Keratinocyte (primary cell): ENCODE measurements around the gene KEAP1. TPM values are rescaled to one million over a fixed set of nuclear protein-coding genes. Genes with fewer than 3 reads are reported as not detected.

Experiments used
- DNase-seq: peaks from one replicate; pipeline ENCODE4 v3.0.0-alpha.2; 2011; ENCODE audit warnings: low read depth, missing footprints, low spot score
- FAIRE-seq: peaks from 2 replicates; lab custom pipeline; 2011; peaks lifted over from hg19 to GRCh38; lab: Jason Lieb, UNC
- H2AFZ ChIP-seq: 2 replicates; pipeline ENCODE4 v1.6.0; 2012; ENCODE audit warnings: low read length, control low read depth, inconsistent platforms; ENCODE audit not compliant: control insufficient read depth
- H3K27ac ChIP-seq: 2 replicates; pipeline ENCODE4 v1.5.1; 2011; ENCODE audit warnings: low read length; ENCODE audit not compliant: control insufficient read depth, insufficient read depth
- H3K27me3 ChIP-seq: 3 replicates; pipeline ENCODE4 v1.6.0; 2011; ENCODE audit warnings: low read length; ENCODE audit not compliant: control insufficient read depth, insufficient read depth; ENCODE audit errors: extremely low read depth
- H3K36me3 ChIP-seq, 2 experiments: 2 replicates in 1 of 2; 3 replicates in 1 of 2; pipeline ENCODE4 v1.5.1; 2011; ENCODE audit warnings: low read length in 2 of 2, mild to moderate bottlenecking in 1 of 2; ENCODE audit not compliant: control insufficient read depth in 2 of 2, insufficient read depth in 2 of 2; ENCODE audit errors: extremely low read depth in 1 of 2
- H3K4me1 ChIP-seq: 3 replicates; pipeline ENCODE4 v1.5.1; 2011; ENCODE audit warnings: low read length; ENCODE audit not compliant: control insufficient read depth, insufficient read depth; ENCODE audit errors: extremely low read depth
- H3K4me2 ChIP-seq: 3 replicates; pipeline ENCODE4 v1.6.0; 2011; ENCODE audit warnings: low read depth, low read length; ENCODE audit not compliant: control insufficient read depth, insufficient read depth; ENCODE audit errors: extremely low read depth
- H3K4me3 ChIP-seq, 3 experiments: fragments of 200-600 bp in 1 of 3; sonication (generic) in 1 of 3; 2 replicates in 2 of 3; 3 replicates in 1 of 3; pipeline ENCODE4 v1.5.1; 2011 to 2016; ENCODE audit warnings: low read length in 3 of 3, mild to moderate bottlenecking in 3 of 3, control low read depth in 2 of 3, inconsistent platforms in 1 of 3, low read depth in 1 of 3, mixed read lengths in 1 of 3, mixed run types in 1 of 3, moderate library complexity in 1 of 3; ENCODE audit not compliant: control insufficient read depth in 2 of 3, insufficient read depth in 2 of 3; ENCODE audit errors: extremely low read depth in 1 of 3
- H3K79me2 ChIP-seq: 2 replicates; pipeline ENCODE4 v1.6.0; 2012; ENCODE audit warnings: low read length; ENCODE audit not compliant: control insufficient read depth, insufficient read depth
- H3K9ac ChIP-seq: 3 replicates; pipeline ENCODE4 v1.6.0; 2011; ENCODE audit warnings: low read length; ENCODE audit not compliant: control insufficient read depth, insufficient read depth; ENCODE audit errors: extremely low read depth
- H3K9me1 ChIP-seq: 3 replicates; pipeline ENCODE4 v1.6.0; 2011; ENCODE audit warnings: low read length; ENCODE audit not compliant: control insufficient read depth, insufficient read depth; ENCODE audit errors: extremely low read depth
- H3K9me3 ChIP-seq: 2 replicates; pipeline ENCODE4 v1.5.1; 2012; ENCODE audit warnings: low read depth, low read length; ENCODE audit not compliant: control insufficient read depth
- H4K20me1 ChIP-seq: 3 replicates; pipeline ENCODE4 v1.6.0; 2011; ENCODE audit warnings: low read length; ENCODE audit not compliant: control insufficient read depth, insufficient read depth; ENCODE audit errors: extremely low read depth
- EZH2 ChIP-seq: IDR thresholded peaks from one replicate; pipeline ENCODE4 v1.6.1; 2012; ENCODE audit warnings: inconsistent platforms, mild to moderate bottlenecking, low read length, moderate library complexity
- dilution Hi-C: fragments of 300-500 bp; cut with MboI; formaldehyde crosslinking; loops from one replicate; pipeline ENCODE4 v1.7.0; 2020; ENCODE audit warnings: low sequenced_read_pairs; ENCODE audit not compliant: extremely low pct_ligation_motif_present
- polyA plus RNA-seq, 5 experiments: library from polyadenylated mRNA; depleted of rRNA in 3 of 5; stranded (reverse) in 3 of 5; stranded (forward) in 1 of 5; unstranded in 1 of 5; fragments of >200 nt; gene quantifications; 1 replicate in 1 of 5; 2 replicates in 3 of 5; 3 replicates in 1 of 5; pipeline versions ENCODE4 v1.2.1 to v1.2.3, GENCODE V29; 2011 to 2012; ENCODE audit warnings: missing spikeins in 2 of 5, low read depth in 1 of 5, low replicate concordance in 1 of 5
- TF ChIP-seq, protein P1 (sequence below), 3 experiments: IDR thresholded peaks in 1 of 3; conservative IDR thresholded peaks in 1 of 3; optimal IDR thresholded peaks in 1 of 3; 2 replicates in 2 of 3; 3 replicates in 1 of 3; pipeline versions ENCODE3 to v1.5.1; 2011; ENCODE audit warnings: low read length in 3 of 3, mild to moderate bottlenecking in 3 of 3, moderate library complexity in 2 of 3, control low read depth in 1 of 3, inconsistent platforms in 1 of 3; ENCODE audit not compliant: insufficient read depth in 2 of 3; ENCODE audit errors: extremely low read depth in 1 of 3

KEAP1 gene
- polyA plus RNA-seq, 1 donor (not counting 4 experiments of a cell fraction or from before 2014, with no cell fraction given), result 29.6 TPM

DNA sequence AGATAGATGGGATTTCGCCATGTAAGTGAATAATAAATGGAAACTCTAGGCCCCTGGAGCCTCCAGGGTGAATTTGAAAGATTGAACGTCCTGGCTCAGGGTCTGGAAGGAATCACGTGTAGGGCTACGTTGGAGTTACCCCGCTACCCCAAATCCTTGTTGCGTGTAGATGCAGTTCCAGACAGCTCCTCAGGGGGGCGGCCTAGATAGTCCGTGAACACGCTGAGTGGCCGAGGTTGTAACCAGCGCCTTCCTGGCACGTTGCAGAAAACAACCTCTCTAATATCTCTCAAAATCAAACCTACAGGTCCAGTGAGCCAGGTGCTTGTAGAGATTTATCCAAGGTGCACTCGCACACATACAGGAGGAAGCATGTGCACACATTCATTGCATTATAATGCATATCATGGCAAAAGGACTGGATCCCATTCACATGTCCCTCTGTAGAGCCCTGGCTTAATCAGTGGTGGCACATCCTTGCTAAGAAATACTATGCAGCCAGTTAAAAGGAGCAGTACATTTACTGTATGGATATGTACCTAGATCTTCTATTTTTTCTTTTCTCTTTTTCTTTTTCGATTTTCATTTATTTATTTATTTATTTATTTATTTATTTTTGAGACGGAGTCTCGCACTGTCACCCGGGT is 2.5 kb upstream of the KEAP1 start:
- H3K4me3 ChIP-seq, result peak overlapping the region in 1 of 3 experiments; percentile 26
- no peaks in the 10 kb centered on the region for H3K27me3 ChIP-seq
- TF ChIP-seq, protein P1, sequence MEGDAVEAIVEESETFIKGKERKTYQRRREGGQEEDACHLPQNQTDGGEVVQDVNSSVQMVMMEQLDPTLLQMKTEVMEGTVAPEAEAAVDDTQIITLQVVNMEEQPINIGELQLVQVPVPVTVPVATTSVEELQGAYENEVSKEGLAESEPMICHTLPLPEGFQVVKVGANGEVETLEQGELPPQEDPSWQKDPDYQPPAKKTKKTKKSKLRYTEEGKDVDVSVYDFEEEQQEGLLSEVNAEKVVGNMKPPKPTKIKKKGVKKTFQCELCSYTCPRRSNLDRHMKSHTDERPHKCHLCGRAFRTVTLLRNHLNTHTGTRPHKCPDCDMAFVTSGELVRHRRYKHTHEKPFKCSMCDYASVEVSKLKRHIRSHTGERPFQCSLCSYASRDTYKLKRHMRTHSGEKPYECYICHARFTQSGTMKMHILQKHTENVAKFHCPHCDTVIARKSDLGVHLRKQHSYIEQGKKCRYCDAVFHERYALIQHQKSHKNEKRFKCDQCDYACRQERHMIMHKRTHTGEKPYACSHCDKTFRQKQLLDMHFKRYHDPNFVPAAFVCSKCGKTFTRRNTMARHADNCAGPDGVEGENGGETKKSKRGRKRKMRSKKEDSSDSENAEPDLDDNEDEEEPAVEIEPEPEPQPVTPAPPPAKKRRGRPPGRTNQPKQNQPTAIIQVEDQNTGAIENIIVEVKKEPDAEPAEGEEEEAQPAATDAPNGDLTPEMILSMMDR (optimal IDR thresholded peaks at IDR 0.05 in 1 of 3, IDR thresholded peaks at IDR 0.05 in 1 of 3, conservative IDR thresholded peaks at IDR 0.05 in 1 of 3; ENCODE audit: extremely low read depth in 1 of 3, insufficient read depth in 2 of 3, low read length in 3 of 3), result peak; percentile 92 to 96 (median 95)
- TF ChIP-seq EZH2, result no peak
- H3K36me3 ChIP-seq, result no peaks in the 10 kb centered on the region
- H2AFZ ChIP-seq, result peak overlapping the region; percentile 85
- peaks cover 19% of the 10 kb centered on the region for H3K4me1 ChIP-seq
- no peak overlapping the region for H3K27ac ChIP-seq
- dilution Hi-C loops, result no loop called here
- no peaks in the 10 kb centered on the region for H4K20me1 ChIP-seq
- no peak for DNase-seq
- FAIRE-seq, result peak; percentile 52
- no peak overlapping the region for H3K9ac ChIP-seq
- H3K79me2 ChIP-seq, result peaks cover 14% of the 10 kb centered on the region
- no peaks in the 10 kb centered on the region for H3K9me3 ChIP-seq
- H3K4me2 ChIP-seq, result peak overlapping the region; percentile 69
- H3K9me1 ChIP-seq, result no peaks in the 10 kb centered on the region

DNA sequence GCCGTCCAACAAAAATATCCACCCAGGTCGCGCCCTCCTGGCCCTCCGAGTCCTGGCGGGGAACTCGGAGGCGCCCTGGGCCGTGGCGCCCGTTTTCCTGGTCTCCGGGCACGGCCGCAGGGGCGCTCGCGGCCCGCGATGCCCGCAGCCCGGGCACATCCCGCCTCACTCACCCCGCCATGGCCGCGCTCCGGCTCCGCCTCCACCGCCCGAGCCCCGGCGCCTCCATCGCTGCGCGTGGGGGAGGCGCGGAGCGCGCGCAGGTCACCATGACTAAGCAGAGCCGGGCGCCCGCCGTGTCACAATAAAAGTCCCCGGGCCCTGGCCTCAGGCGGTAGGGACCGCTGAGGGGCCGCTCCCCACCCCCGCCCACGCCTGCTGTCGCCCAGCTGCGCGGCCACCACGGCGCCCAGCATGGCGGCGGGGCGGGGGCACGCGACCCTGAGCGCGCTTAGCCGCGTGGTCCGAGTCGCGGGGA is 593 bp downstream of the KEAP1 start:
- no peaks in the 10 kb centered on the region for H3K27me3 ChIP-seq
- peaks cover 8% of the 10 kb centered on the region for H3K4me1 ChIP-seq
- peak overlapping the region; percentile 85 for H2AFZ ChIP-seq
- peak overlapping the region; percentile 98 for H3K4me2 ChIP-seq
- no peaks in the 10 kb centered on the region for H3K9me3 ChIP-seq
- FAIRE-seq (no peak), DNase-seq (peak; percentile 30)
- peaks cover 30% of the 10 kb centered on the region for H3K79me2 ChIP-seq
- peak overlapping the region; percentile 77 for H3K27ac ChIP-seq
- peak overlapping the region; percentile 61 to 86 (median 75) for H3K4me3 ChIP-seq
- peak overlapping the region; percentile 92 for H3K9ac ChIP-seq
- dilution Hi-C loops, result no loop called here
- no peaks in the 10 kb centered on the region for H4K20me1 ChIP-seq
- no peaks in the 10 kb centered on the region for H3K9me1 ChIP-seq
- no peak for TF ChIP-seq EZH2
- TF ChIP-seq, protein P1 (optimal IDR thresholded peaks at IDR 0.05 in 1 of 3, IDR thresholded peaks at IDR 0.05 in 1 of 3, conservative IDR thresholded peaks at IDR 0.05 in 1 of 3; ENCODE audit: extremely low read depth in 1 of 3, insufficient read depth in 2 of 3, low read length in 3 of 3), result peak in 1 of 3 experiments; percentile 6
- H3K36me3 ChIP-seq, result peaks cover 3 to 7% of the 10 kb centered on the region in 2 experiments
